Left ventricle myocardium inferior (tissue), 1 donor: ENCODE measurements around the gene ZNF771. TPM values are rescaled to one million over a fixed set of nuclear protein-coding genes. Genes with fewer than 3 reads are reported as not detected.
A peak's percentile ranks its signal among the peaks of the same experiment; 100 is the strongest.

ENCODE experiments used
- DNase-seq: peaks from one replicate; pipeline ENCODE4 v3.0.0-alpha.2; 2020
- H3K27ac ChIP-seq: fragments of 200-600 bp; replicated peaks from 2 replicates; pipeline ENCODE4 v1.8.0; 2021
- H3K27me3 ChIP-seq: fragments of 200-600 bp; 2 replicates; pipeline ENCODE4 v1.8.0; 2021; ENCODE audit warnings: low read depth
- H3K36me3 ChIP-seq: fragments of 200-600 bp; 2 replicates; pipeline ENCODE4 v1.8.0; 2021
- H3K4me1 ChIP-seq: fragments of 200-600 bp; 2 replicates; pipeline ENCODE4 v1.8.0; 2021
- H3K4me3 ChIP-seq: fragments of 200-600 bp; 2 replicates; pipeline ENCODE4 v1.8.0; 2021; ENCODE audit warnings: mild to moderate bottlenecking, moderate library complexity
- H3K9me3 ChIP-seq: fragments of 200-600 bp; replicated peaks from 2 replicates; pipeline ENCODE4 v1.8.0; 2021
- intact Hi-C: fragments of 100-400 bp; cut with micrococcal nuclease; formaldehyde crosslinking; loops from one replicate; pipeline ENCODE4 v1.11.0; 2022
- total RNA-seq: library from RNA; stranded (reverse); fragmentation: NEBNext Ultra II Directional; extraction: Animal tissue kit (Norgen Biotek cat#: 25700); gene quantifications from one replicate; pipeline ENCODE4 v1.2.1, GENCODE V29; 2021
- TF ChIP-seq, protein P1 (sequence below): fragments of 200-600 bp; IDR thresholded peaks from 2 replicates; pipeline ENCODE4 v1.8.0; 2021; ENCODE audit warnings: antibody characterized with exemption, mild to moderate bottlenecking, borderline replicate concordance
- donor health status: DM: no; HTN: yes; CAD: no; lungs with severe emphysema.

Gene ZNF771
- total RNA-seq, 1 donor from 2014 or later = 8.1 TPM

DNA sequence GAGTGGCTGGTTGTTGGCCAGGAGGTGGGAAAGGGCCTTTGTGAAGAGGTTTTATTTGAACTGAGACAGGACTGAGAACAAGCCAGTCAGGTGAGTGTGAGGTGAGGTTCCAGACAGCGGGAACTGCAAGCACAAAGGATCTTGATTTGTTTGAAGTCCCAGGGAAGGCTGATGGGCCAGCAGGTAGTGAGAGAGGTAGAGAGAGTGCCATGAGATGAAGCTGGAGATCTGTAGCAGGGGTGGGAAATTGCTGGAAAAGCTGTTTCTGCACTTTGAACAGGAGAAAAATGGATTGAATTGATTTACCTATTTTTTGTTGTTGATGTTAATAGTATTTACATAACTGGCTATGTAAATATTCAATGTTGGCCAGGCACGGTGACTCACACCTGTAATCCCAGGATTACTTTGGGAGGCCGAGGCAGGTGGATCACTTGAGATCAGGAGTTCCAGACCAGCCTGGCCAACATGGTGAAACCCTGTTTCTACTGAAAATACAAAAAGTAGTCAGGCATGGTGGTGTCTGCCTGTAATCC lies 30.2 kb downstream of the ZNF771 start:
- Histone ChIP-seq H3K4me1 (no peaks in the 10 kb centered on the region), H3K27me3 (no peaks in the 10 kb centered on the region), H3K4me3 (no peak overlapping the region), H3K9me3 (no peaks in the 10 kb centered on the region), H3K27ac (no peak overlapping the region), H3K36me3 (peaks cover under 1% of the 10 kb centered on the region)
- TF ChIP-seq, protein P1, sequence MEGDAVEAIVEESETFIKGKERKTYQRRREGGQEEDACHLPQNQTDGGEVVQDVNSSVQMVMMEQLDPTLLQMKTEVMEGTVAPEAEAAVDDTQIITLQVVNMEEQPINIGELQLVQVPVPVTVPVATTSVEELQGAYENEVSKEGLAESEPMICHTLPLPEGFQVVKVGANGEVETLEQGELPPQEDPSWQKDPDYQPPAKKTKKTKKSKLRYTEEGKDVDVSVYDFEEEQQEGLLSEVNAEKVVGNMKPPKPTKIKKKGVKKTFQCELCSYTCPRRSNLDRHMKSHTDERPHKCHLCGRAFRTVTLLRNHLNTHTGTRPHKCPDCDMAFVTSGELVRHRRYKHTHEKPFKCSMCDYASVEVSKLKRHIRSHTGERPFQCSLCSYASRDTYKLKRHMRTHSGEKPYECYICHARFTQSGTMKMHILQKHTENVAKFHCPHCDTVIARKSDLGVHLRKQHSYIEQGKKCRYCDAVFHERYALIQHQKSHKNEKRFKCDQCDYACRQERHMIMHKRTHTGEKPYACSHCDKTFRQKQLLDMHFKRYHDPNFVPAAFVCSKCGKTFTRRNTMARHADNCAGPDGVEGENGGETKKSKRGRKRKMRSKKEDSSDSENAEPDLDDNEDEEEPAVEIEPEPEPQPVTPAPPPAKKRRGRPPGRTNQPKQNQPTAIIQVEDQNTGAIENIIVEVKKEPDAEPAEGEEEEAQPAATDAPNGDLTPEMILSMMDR = no peak
- intact Hi-C loops = no loop called here
- DNase-seq = no peak

DNA sequence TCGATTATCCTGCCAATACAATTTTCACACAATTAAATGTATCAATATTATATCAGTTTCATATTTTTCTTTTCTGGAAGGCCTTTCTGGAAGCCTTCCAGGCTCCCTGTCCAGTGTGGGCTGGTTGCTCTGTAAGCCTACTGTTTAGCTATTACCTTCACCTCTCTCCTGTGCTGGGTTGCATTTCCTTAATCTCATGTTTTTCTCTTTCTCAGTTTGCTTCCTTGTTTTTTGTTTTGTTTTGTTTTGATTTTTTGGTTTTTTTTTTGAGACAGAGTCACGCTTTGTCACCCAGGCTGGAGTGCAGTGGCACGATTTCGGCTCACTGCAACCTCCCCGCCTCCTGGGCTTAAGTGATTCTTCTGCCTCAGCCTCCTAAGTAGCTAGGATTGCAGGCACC lies 31.4 kb downstream of the ZNF771 start:
- TF ChIP-seq, protein P1 = no peak
- Histone ChIP-seq H3K27ac (no peak overlapping the region), H3K4me3 (no peak overlapping the region), H3K9me3 (no peaks in the 10 kb centered on the region), H3K27me3 (no peaks in the 10 kb centered on the region), H3K36me3 (peaks cover 13% of the 10 kb centered on the region), H3K4me1 (peaks cover 10% of the 10 kb centered on the region)
- intact Hi-C loops = no loop called here
- DNase-seq = no peak

DNA sequence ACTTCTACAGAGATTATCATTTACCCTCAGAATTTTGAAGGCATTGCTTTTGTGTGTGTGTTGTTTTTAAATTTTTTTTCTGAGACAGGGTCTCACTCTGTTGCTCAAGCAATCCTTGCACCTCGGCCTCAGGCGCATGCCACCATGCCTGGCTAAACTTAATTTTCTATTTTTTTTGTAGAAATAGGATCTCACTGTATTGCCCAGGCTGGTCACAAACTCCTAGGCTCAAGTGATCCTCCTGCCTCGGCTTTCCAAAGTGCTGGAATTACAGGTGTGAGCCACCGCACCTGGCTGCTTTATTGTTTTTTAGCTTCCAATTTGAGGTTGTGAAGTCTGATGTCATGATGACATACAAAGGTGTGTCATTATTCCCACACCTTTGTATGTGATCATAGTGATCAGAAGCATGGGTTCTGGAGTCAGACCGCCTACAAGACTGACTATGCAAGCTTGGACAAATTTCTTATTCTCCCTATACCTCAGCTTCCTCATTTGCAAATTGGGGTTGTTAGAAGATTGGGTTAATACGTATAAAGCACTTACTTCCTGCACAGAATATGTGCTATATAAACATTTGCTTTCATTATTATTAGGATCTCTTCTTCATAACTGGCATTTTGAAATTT lies 32.4 kb downstream of the ZNF771 start:
- no peak for DNase-seq
- Histone ChIP-seq H3K27me3 (no peaks in the 10 kb centered on the region), H3K9me3 (no peaks in the 10 kb centered on the region), H3K27ac (no peak overlapping the region), H3K4me1 (peaks cover 20% of the 10 kb centered on the region), H3K36me3 (peaks cover 23% of the 10 kb centered on the region), H3K4me3 (no peak overlapping the region)
- intact Hi-C loops = loop anchor here (10.0 kb wide), 1 partner anchor 85 kb away; the partner anchor contains the start of gene ZNF768
- TF ChIP-seq, protein P1 = no peak

DNA sequence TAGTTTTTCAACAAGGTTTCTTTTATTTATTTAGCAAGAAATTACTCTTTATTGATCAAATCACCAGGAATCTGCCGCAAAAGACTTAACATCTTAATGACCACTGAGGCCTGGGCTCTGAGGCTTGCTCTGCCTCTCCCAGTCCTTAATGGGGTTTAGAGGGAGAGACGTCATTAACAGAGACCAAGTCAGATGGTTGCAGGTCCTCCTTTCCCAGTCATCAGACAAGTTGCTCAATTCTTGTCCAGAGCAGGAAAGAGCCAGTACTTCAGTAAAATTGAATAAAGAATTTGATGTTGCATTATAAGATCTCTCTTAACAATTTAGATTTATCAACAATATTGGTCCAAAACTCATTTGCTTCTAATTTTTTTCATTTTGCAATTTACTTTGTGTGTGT lies 36.2 kb downstream of the ZNF771 start:
- Histone ChIP-seq H3K27me3 (no peaks in the 10 kb centered on the region), H3K36me3 (peaks cover 23% of the 10 kb centered on the region), H3K4me3 (no peak overlapping the region), H3K4me1 (peaks cover 32% of the 10 kb centered on the region), H3K9me3 (no peaks in the 10 kb centered on the region), H3K27ac (no peak overlapping the region)
- TF ChIP-seq, protein P1 = no peak
- no peak for DNase-seq
- intact Hi-C loops = loop anchor here (10.0 kb wide), 1 partner anchor 81 kb away; the partner anchor contains the start of gene ZNF768

DNA sequence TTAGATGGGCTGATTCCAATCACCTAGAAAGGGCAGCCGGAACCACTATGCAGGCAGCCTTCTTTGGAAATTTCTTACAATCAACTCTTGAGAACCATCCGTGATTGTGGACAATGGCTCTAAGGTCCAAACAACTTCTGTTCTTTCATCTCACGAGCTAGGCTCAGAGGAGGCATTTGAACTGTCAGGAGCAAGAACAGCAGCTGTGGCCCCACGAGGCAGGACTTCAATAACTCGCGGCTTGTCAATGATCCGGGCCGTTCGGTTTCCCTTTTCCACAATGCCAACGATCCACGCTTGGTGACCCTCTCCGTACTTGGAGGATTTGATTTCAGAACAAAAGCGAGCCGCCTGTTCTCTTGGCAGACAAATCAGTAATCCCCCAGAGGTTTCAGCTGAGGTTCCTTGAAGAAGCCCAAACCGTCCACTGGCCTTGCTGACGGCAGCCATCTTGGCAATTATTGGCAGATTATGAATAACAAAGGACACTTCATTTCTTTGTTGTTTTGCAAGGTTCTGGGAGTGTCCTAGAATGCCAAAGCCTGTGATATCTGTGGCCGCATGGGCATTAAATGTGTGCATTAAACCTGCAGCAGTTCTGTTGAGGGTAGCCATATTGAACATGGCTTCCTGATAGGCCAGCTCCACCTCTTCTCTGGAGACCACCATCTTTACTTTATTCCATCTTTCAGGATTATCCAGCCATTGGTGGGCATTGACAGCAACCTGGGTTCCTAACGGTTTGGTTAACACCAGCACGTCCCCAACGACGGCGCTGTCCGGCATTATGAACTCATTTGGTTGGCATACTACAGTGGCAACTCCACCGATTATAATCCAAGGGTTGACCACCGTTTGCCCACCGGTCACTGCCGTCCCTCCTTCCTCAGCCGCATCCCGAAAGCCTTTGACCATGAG lies 37.1 kb downstream of the ZNF771 start:
- Histone ChIP-seq H3K27ac (peak overlapping the region; percentile 98), H3K36me3 (peaks cover 23% of the 10 kb centered on the region), H3K27me3 (no peaks in the 10 kb centered on the region), H3K4me3 (peak overlapping the region; percentile 92), H3K4me1 (peaks cover 32% of the 10 kb centered on the region), H3K9me3 (no peaks in the 10 kb centered on the region)
- TF ChIP-seq, protein P1 = no peak
- intact Hi-C loops = loop anchor here (10.0 kb wide), 1 partner anchor 80 kb away; the partner anchor contains the start of gene ZNF768
- DNase-seq = no peak
